NCI-H1417 treated with DMSO at 0.1 percent for 48 hours (cell line): ENCODE data around the gene REXO1.
"Not testable (repeated sequence)": the region's sequence is repeated elsewhere in the genome, so short reads cannot be mapped to it uniquely, and the experiment has no call there.

Experiments
- DNase-seq: peaks from one replicate; lab custom pipeline; 2025; lab: John Stamatoyannopoulos, UW

REXO1 gene

DNA sequence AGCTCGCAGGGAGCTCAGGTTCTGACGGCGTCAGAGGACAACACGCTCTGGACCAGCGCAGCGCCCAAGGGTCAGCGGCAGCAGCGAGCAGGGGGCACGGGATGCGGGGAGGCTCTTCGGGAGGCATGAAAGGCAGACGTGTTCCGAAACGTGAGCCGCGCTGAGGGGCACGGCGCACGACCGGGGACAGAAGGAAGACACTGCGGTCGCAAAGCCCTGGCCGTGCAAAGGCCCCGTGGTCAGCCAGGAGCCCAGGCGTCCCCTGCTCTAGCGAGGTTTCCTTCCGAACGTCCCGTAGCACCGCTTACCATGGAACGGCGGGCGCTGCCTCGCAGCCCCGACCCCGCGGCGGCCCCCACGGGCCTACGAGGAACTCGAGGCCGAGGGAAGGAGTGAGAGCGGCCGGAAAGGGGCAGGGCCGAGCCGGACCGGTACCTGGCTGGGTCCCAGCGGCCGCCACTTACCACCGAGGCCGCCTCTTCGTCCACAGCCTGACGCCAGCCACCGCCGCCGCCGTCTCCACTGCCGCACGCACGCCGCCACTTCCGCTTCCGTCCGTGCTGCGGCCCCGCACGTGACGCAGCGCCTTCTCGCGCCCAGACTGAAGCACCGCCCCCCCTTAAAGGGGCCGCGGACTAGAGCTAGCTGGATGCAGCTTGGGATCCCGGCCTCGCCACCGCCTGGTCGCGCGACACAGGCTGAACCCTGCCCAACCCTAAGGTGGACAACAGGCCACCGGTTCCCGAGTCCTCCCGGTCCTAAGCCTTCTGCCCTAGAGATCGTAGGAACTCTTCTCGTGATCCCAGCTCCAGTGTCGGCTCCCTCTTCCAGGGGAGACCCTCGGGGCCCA, 27.6 kb upstream of the REXO1 start:
- peak; percentile 44 for DNase-seq

DNA sequence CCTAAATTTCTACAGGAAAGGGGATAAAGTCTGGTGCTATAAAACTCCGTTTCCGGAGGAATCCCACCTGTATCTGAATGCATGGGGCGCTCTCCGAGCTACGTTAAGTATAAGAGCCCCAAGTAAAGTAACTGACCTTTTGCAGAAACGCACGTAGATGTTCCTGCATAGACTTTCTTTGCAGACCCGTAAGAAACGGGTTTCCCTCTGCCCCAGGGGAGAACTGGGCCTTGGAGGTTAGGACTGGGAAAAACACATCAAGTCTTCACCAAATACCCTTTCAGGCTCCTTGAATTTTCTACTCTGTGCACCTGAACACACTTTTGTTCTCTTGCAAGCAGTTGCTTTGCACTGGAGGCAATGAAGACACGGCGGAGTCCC, 27.0 kb upstream of the REXO1 start:
- not testable (repeated sequence) for DNase-seq

DNA sequence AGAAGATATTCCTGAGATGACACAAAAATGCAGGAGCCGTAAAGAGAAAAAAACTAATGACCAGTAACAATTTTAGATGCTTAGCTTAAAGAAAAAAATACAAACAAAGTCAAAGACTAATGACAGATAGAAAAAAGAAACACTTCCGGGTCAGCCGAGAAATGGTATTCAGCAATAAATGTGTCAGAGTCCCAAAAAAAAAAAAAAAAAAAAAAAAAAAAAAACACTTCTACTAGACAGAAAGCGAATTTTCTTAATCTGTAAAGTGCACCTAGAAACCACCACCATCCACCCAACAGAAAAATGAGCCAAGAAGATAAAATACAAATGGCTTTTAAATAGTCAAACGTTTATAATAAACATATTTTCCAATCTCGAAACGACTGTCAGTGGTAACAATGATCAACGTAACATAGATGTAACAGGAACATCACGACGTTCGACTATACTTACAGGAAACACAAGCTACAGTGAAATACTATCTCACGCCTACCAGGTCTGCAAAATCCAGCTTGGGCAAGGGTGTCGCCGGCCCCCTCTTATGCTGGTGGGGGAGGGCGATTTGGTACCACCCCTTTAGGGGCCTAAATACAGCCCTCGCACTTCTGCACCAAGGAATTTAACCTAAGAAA, 26.4 kb upstream of the REXO1 start:
- no peak for DNase-seq

DNA sequence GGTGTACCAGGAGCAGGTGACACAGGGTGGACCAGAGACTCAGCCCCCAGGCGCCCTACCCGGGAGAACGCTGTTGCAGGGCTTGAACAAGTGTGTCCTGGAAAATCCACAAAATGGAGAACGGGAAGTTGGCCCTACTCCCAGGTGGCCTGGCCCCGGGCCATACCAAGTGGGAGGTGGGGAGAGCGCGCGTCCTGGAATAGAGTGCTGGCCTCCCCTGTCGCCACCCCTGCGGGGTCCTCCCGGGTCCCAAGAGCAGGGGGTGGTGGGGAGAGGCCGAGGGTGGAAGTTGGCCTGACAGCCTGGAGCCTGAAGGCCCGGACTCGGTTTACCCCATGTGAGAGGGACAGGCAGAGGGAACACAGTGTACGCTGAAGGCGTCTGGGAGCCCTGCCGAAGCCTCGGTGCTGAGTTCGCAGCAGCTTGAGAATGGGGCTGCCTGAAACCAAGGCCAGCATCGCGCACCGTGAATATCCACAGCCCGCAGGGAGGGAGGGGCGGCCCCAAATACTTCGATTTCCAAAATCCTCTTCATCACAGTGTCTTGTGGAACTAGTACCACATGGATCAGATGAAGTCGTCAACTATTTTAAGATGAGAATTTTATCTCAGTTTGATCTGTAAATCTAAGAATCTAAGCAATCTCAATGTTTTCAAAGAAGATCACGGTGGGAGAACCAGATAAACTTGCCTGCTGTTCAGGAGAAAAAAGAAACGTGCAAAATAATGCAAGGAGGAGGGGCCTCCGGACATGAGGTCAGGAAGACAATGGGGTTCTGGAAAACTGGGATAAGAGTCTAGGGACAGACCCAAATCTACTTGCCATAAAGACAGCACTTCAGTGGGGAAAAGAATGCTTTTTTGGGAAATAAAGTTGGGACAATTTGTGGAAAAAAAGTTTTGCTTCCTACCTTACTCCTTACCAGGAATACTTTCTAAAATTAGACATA, 25.5 kb upstream of the REXO1 start:
- no peak for DNase-seq

DNA sequence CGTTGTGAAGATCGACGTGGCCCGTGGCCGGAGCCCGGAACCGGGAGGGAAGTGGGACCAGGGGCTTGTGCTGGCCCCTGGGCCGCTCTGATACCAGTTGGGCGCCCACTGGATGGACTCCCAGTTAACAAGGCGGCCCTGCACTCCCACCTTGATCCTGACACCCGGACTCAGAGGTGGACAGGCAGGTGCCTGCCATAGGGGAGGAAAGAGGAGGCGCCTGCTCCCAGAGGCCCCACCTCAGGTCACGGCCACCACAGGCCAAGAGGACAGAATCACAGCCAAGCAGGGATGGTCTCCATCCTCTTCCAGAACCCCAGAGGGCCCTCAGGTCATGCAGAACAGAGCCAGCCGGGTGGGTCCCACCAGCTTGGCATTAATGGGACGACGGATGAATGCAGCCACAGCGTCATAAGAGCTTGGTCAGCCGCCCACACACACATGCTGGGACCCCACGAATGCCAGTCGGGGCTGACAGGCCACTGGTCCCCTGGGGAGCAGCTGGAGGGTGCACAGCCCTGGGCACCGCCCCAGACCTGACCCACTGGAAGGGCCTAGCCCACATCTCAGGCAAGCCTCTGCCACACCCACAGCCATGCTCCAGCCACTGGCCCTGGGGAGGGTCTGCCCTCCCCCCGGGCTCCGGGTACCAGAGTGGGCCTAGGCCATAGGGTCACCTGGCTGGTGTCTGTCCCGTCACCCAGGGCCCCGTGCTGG, 24.7 kb upstream of the REXO1 start:
- no peak for DNase-seq

DNA sequence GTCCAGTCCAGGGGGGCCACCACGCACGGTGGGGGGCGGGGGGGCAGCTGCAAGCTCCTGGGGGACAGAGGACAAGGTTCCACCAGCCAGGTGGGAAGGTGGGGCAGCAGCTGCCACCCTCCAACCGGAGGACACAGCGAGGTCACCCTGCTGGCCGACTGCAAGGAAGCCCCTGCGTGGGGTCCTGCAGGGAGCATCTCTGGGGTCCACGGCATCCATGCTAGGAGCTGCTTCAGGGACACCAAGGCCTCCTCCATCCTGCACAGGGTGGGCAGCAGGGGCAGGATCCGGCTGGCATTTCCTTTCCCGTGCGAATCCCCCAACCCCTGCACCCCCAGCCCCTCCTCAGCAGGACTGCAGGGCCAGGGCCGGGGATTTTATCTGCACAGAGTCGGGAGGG, 23.3 kb upstream of the REXO1 start:
- no peak for DNase-seq

DNA sequence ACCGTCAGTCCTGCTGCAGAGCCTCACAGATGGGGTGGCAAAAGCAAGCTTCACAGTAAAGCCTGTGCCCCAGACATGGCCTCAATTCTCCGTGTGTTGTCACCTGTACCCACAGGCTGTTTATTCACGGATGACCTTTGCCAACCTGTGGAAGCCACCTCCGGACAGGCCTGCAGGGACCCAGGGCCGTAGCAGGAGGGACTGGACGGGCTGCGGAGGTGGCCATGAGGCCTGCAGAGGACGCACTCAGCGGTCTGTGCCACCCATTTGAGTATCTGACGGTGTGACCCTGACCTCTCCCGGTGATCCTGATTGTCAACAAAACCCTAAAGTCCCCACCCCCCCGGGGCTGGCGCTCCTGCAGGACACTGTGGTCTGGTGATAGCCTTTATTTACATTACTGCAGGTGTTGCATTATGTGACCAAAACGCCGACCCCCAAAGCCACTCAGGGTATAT, 22.9 kb upstream of the REXO1 start:
- DNase-seq, result no peak

DNA sequence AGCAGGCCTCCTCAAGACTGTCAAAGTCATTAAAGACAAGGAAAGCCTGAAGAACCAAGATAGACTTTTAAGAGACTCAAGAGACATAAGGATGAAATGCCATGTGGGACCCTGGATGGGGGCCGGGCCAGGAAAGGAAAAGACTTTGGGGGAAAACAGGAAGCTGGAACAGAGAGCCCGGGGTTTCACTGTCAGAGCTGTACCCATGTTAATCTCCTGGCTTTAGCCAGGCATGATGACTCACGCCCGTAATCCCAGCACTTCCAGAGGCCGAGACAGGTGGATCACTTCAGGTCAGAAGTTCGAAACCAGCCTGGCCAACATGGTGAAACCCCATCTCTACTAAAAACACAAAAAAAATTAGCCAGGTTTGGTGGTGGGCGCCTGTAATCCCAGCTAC, 20.7 kb upstream of the REXO1 start:
- no peak for DNase-seq

DNA sequence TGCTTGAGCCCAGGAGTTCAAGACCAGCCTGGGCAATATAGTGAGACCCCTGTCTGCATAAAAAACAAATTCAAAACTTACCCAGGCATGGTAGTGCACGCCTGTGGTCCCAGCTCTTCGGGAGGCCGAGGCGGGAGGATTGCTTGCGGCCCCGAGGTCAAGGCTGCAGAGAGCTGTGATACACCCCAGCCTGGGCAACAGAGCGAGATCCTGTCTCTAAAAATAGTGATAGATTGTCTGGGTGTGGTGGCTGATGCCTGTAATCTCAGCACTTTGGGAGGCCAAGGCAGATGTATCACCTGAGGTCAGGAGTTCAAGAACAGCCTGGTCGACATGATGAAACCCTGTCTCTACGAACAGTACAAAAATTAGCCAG, 19.1 kb upstream of the REXO1 start:
- no peak for DNase-seq

DNA sequence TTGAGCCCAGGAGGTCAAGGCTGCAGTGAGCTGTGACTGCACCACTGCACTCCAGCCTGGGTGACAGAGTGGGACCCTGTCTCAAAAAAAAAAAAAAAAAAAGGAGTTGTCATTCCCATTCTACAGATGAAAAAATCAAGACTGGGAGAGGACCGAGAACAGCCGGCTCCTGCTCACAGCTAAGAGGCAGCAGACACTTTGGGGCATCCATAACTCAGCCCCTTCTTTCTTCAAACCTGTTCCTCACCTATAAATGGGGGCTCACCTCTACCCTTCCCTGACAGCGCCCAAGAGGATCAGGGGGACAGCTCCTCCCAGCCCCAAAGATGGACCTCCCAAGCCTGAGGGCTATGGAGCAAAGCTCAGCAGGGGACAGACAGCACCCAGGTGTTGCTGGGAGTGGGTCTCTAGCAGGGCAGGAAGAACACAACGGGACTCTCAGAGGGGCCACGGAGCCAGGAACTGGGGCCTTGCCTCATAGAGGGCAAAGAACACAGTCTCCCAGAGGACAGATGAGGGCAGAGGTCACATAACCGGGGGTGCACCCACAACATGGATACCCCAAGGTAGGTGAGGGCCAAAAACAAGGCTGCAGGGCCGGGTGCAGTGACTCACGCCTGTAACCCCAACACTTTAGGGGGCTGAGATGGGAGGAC, 18.5 kb upstream of the REXO1 start:
- no peak for DNase-seq

DNA sequence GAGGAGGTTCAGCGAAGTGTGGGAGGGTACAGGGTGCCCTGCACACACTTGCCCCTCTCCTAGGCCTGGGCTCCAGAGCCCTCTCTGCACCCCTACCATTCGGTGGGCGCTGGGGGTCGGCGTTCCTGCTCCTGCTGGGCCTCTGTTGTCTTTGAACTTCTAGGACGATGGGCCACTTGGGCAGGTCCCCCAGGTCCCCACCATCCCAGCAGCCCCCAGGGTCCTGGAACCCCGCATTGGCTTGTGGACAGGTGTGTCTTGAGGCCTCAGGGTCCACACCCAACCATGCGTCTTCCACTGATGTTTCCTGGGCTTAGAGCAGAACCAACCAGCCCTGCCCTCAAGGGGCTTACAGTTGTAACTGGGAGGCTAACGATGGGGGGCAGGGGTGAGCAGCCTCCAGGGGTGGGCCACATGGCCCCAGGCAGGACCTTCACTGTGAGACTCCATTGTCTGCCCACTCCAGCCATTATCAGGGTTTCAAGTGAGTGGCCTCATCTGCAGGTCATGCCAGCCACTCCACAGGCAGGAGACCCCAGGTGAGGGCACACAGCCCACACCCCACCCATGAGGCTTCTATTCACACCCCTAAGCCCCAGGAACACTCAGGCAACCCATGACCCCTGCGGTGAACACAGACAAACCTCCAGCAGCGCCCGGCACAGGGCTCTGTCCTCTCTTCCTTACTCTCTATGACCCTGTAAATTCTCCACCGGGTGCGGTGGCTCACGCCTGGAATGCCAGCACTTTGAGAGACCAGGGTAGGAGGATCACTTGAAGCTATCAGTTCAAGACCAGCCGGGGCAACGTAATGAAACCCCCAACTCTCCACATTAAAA, 17.1 kb upstream of the REXO1 start:
- DNase-seq, result no peak

DNA sequence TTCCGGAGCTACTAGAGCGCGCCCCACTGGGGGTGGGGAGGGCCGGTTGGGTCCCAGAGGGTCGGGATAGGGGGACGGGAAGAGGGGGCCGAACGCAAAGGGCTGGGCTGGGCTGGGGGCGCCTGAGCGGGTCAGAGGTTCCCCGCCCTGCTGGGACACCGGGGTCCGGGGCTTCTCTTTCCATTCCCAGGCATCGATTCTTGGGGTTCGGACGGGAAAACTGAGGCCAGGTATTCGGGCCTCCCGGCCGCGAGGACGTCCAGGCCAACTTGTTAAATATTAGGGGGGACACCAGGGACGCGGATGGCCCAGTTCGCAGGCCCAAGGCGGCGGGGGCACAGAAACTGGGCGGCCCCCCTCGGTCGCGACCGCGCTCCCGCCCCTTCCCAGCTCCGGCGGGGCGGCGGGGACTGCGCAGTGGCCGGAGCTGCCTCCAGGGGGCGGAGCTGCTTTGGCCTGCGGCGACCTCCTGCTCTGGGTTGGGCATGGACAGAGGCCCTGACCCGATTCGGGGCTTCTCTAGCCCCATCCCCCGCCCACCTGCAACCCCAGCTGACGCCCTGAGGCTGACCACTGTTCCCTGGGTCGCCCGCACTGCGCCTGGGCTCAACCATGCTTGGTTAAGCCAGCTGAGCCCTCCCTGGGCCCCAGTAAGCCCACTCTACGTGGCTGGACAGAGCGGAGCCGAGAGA, 16.3 kb upstream of the REXO1 start:
- DNase-seq, result no peak

DNA sequence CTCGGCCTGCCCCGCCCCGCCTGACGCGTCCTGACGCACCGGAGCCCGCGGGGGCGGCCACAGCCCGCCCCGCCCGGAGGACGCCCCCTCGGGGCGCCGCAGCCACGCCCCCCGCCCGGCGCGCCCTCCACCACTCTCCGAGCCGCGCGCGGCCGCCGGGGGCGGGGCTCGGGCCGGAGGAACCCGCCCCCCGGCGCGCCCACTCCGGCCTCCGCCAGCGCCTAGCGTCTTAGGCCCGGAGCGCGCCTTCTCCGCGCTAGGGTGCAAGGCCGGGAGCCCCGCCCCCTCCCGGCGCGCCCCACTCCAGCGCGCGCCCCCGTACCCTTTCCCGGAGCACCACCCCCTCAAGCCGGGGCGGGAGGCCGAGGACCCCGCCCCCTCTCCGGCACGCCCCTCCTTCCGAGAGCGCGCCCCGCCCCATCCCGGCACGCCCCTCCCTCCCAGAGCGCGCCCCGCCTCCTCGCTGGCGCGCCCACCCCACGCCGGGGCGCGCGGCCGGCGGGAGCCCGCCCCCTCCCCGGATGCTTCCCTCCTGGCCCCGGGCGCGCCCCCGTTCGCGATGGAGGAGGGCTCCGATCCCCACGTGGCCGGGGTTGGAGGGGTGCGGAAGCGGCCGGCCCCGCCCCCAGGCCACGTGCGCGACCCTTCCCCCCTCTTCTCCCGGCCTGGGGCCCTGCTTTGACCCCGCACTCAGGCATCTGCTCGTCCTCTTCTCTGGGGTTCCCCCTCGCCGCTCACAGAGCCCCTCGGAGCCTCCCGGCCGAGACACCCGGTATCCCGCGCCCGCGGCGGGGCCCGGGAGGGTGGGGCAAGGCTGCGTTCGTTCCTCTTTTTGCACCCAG, 15.6 kb upstream of the REXO1 start:
- DNase-seq, result no peak

DNA sequence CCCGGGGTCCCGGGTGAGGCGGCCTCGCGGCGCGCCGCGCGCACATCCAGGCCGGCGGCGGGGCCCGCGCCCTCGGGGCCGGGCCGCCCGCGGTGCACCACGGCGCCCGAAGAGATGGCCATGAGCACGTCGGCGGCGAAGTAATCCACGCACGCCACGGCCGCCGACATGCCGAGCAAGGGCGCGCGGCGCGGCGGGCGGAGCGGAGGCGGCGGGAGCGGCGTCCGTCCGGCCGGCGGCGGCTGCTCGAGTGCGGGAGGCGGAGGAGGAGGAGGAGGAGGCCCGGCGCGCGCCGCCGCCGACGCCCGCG, 15.0 kb upstream of the REXO1 start, which contains the start of gene KLF16:
KLF16 (minus strand) TSS at position 252 of the 310 bp plus-strand sequence; CDS start at position 170, 82 bp downstream.
- no peak for DNase-seq

DNA sequence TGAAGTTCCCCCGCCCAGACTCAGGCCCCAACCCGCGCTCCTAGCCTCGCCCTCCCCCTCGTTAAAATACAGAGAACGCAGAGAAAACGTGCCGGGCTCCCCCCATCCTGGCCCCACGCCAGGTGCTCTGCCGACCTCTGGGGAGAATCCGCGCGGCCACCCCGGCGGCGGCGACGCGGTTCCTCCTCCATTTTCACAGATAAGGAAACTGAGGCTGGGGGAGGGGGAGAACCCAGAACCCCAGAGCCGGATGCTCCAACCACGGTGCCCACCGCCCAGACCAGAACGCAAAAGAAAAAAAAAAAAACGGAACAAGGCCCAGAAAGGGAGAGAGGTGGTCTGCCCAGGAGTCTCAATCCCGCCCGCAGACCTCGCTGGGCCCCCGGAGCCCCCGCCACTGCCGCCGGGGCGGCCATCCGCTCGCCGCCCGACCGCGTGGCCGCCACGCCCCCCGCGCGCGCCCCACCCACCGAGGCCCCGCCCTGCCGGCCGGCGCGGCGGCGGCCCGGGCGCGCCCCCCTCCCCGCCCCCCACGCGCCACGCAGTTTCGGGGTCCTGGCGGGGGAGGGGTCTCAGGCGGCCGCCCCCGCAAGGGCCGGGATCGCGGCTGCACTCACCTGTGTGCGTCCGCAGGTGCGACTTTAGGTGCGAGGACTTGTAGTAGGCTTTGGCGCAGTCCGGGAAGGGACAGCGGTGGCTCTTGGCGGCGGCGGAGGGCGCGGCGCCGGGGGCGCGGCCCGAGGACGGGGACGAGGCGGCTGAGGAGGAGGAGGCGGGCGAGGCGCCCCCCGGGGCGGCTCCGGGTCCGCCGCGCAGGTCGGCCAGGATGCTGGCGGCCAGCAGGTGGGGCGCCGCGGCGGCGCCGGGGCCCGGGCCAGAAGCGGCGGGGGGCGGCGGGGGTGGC, 14.4 kb upstream of the REXO1 start:
- no peak for DNase-seq

DNA sequence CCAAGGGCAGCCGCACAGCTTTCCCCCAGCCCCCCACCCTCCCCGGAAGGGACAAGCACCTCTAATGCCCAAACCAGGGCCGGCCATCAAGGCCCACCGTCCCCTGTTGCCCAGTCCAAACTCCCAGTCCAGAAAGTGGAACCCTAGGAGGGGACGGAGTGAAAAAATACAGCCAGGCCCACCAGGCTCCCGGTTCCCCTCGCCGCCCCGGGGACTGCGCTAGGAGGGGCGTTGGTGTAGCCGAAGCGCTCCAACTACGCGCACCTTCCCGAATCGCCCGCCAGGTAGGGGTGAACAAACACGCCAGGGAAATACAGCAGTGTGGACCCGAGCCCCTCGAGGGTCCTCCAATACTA, 13.8 kb upstream of the REXO1 start:
- DNase-seq, result no peak

DNA sequence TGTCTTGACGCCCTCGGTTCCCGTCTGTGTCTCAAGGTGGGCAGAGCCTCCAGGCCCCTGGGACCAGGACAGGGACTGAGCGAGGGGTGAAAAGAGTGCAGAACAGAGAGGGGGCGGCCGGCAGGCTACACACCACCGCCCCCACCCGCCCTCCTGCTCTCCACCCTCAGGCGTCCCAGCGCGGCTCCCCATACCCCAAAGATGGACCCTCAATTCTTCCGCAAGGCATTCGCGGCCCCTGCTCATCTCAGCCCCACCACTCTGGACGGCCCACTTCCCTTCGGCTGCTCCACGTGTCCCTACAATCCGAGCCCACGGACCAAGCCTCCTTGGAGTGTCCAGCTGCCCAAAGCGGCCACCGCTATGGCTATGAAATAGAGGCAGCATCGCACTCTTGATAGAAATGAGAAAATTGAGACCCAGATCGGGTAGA, 13.3 kb upstream of the REXO1 start:
- DNase-seq, result no peak
